ENCODE measurements around the gene HACL1. TPM values are rescaled to one million over a fixed set of nuclear protein-coding genes. Genes with fewer than 3 reads are reported as not detected.
A peak's percentile ranks its signal among the peaks of the same experiment; 100 is the strongest.

Gene HACL1
- total RNA-seq, 1 donor from 2014 or later, result 23.7 TPM

- Mint-ChIP-seq H3K27me3 (ENCODE audit: unreplicated experiment) (no peaks in the 10 kb centered on the region), H3K27ac (ENCODE audit: unreplicated experiment) (peak overlapping the region; percentile 97), H3K4me3 (ENCODE audit: unreplicated experiment) (peak overlapping the region; percentile 42), H3K9me3 (ENCODE audit: unreplicated experiment) (peaks cover 4% of the 10 kb centered on the region), H3K36me3 (ENCODE audit: unreplicated experiment) (peaks cover 4% of the 10 kb centered on the region), H3K4me1 (ENCODE audit: unreplicated experiment) (peaks cover 53% of the 10 kb centered on the region)
- DNase-seq (ENCODE audit: extremely low spot score, unreplicated experiment), result peak; percentile 92
- no peak for TF ChIP-seq CTCF (IDR thresholded peaks at IDR 0.05)
Observed at GRCh38 chr3:15646851-15647511, 45.6 kb upstream of the HACL1 start.

- peaks cover 7% of the 10 kb centered on the region for H3K36me3 Mint-ChIP-seq (ENCODE audit: unreplicated experiment)
- peaks cover 4% of the 10 kb centered on the region for H3K9me3 Mint-ChIP-seq (ENCODE audit: unreplicated experiment)
- H3K4me3 Mint-ChIP-seq (ENCODE audit: unreplicated experiment), result peak overlapping the region; percentile 32
- DNase-seq (ENCODE audit: extremely low spot score, unreplicated experiment), result peak; percentile 90
- peak overlapping the region; percentile 97 for H3K27ac Mint-ChIP-seq (ENCODE audit: unreplicated experiment)
- H3K4me1 Mint-ChIP-seq (ENCODE audit: unreplicated experiment), result peaks cover 63% of the 10 kb centered on the region
- no peak for TF ChIP-seq CTCF (IDR thresholded peaks at IDR 0.05)
- no peaks in the 10 kb centered on the region for H3K27me3 Mint-ChIP-seq (ENCODE audit: unreplicated experiment)
Observed at GRCh38 chr3:15645740-15646501, 44.6 kb upstream of the HACL1 start.

- Mint-ChIP-seq H3K27me3 (ENCODE audit: unreplicated experiment) (no peaks in the 10 kb centered on the region), H3K4me1 (ENCODE audit: unreplicated experiment) (peaks cover 66% of the 10 kb centered on the region), H3K9me3 (ENCODE audit: unreplicated experiment) (peaks cover 4% of the 10 kb centered on the region), H3K4me3 (ENCODE audit: unreplicated experiment) (no peak overlapping the region), H3K27ac (ENCODE audit: unreplicated experiment) (peak overlapping the region; percentile 97), H3K36me3 (ENCODE audit: unreplicated experiment) (peaks cover 7% of the 10 kb centered on the region)
- no peak for TF ChIP-seq CTCF (IDR thresholded peaks at IDR 0.05)
- no peak for DNase-seq (ENCODE audit: extremely low spot score, unreplicated experiment)
Observed at GRCh38 chr3:15645246-15645645, 43.9 kb upstream of the HACL1 start.

- no peak for TF ChIP-seq CTCF (IDR thresholded peaks at IDR 0.05)
- H3K27me3 Mint-ChIP-seq (ENCODE audit: unreplicated experiment), result no peaks in the 10 kb centered on the region
- H3K4me3 Mint-ChIP-seq (ENCODE audit: unreplicated experiment), result no peak overlapping the region
- no peaks in the 10 kb centered on the region for H3K9me3 Mint-ChIP-seq (ENCODE audit: unreplicated experiment)
- peaks cover 7% of the 10 kb centered on the region for H3K36me3 Mint-ChIP-seq (ENCODE audit: unreplicated experiment)
- peaks cover 77% of the 10 kb centered on the region for H3K4me1 Mint-ChIP-seq (ENCODE audit: unreplicated experiment)
- no peak for DNase-seq (ENCODE audit: extremely low spot score, unreplicated experiment)
- peak overlapping the region; percentile 63 for H3K27ac Mint-ChIP-seq (ENCODE audit: unreplicated experiment)
Observed at GRCh38 chr3:15638891-15639262, 37.5 kb upstream of the HACL1 start.

GRCh38 chr3:15638193-15638890 is 37.0 kb upstream of the HACL1 start:
- Mint-ChIP-seq H3K4me3 (ENCODE audit: unreplicated experiment) (no peak overlapping the region), H3K4me1 (ENCODE audit: unreplicated experiment) (peaks cover 83% of the 10 kb centered on the region), H3K27ac (ENCODE audit: unreplicated experiment) (peak overlapping the region; percentile 96), H3K9me3 (ENCODE audit: unreplicated experiment) (no peaks in the 10 kb centered on the region), H3K36me3 (ENCODE audit: unreplicated experiment) (peaks cover 7% of the 10 kb centered on the region), H3K27me3 (ENCODE audit: unreplicated experiment) (no peaks in the 10 kb centered on the region)
- no peak for DNase-seq (ENCODE audit: extremely low spot score, unreplicated experiment)
- no peak for TF ChIP-seq CTCF (IDR thresholded peaks at IDR 0.05)
